ENCODE data around the gene UXS1.

UXS1 gene

DNA sequence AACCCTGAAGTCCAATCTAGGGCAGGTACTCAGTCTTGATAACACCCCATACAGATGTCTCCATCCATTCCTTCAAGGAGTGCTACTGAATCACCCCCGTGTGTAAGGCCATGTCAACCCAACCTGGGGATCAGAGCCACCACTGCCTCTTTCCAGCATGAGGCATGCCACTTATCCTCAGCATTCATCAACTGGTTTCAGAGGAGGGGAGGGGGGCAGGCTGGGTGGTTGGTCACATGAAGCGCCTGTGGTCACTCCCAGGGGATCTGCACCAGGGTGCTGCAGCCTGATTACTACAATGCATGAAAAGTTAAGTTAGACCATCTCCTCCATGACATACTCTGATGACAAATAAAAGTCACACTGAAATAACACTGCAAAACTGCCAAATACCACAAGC is 65.0 kb downstream of the UXS1 start:
- no peak for DNase-seq

GRCh38 chr2:106127776-106128268 is 66.3 kb downstream of the UXS1 start:
- DNase-seq: no peak

- DNase-seq: no peak
Observed at GRCh38 chr2:106127282-106127771, 66.8 kb downstream of the UXS1 start.

DNA sequence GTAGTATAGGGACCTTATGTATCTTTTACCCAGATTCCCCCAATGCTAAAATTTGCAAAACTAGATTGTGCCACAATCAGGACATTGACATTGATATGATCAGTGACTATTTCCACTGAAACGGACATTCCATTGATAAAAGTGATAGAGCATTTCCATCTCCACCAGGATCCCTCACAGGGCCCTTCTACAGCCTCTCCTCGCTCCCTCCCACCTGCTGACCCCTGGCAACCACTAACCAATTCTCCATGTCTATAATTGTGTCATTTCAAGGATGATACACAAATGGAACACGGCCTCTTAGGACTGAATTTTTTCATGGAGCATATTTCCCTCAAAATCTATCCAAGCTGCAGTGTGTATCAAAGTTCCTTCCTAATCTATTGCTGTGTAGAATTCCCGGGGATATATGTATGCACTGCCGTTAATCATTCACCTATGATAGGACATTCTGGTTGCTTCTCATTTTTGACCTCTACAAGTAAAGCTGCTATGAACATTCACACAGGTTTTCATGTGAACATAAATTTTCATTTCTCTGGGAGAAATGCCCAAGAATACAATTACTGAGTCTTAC is 67.3 kb downstream of the UXS1 start:
- DNase-seq: no peak

- no peak for DNase-seq
Observed at GRCh38 chr2:106126295-106126694, 67.8 kb downstream of the UXS1 start.

DNA sequence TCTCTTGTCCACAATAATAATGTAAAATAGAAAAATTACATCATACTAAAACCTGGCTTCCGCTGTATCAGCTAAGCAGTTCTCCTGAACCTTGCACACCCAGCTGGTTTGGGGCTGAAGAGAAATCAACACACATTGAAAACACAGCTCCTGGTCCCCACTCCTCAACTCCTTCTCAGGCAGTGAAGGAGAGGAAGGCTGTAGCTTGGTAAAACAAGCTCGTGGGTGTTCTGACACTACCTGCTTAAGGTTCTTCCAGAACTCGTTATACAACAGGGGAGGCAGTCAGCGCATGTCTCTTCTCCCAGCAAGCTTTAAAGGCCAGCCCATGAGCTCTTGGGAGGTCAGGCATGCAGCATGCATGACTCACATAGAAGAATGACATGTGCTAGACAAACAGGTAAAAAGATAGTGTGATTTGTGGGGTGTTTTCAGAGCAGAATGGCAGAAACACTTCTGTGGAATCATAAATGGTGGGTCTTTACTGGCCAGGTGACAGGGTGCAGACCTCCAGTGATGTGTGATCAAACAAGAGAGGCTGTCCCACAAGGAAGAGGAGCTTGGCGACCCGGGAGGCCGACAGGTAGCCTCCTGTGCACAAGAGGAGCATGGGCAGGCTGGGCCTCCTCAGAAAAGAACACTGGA is 69.1 kb downstream of the UXS1 start:
- no peak for DNase-seq

- DNase-seq: no peak
Observed at GRCh38 chr2:106124106-106124756, 69.9 kb downstream of the UXS1 start.

- DNase-seq: no peak
Observed at GRCh38 chr2:106122157-106122556, 71.9 kb downstream of the UXS1 start.

DNA sequence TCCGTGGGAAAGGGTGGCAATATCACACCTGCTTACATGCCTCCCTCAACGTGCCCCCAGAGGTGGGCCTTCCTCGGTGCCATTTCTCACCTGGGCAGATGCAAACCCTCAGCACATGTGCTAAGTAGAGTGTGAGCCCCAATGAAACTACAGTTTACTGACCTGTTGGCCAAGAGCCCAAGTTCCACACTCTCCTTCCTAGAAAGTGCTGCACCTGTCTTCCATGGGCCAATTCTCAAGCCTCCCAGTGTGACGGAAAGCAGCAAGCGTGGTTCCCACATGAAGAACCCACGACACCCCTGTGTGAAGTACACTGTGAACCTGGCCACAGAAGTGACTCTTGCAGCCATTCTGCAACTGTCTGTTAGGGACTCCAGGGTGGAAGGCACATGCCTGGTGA is 73.7 kb downstream of the UXS1 start:
- no peak for DNase-seq

GRCh38 chr2:106119074-106119473 is 75.0 kb downstream of the UXS1 start:
- DNase-seq: no peak

GRCh38 chr2:106117882-106118684 is 76.0 kb downstream of the UXS1 start:
- no peak for DNase-seq

DNA sequence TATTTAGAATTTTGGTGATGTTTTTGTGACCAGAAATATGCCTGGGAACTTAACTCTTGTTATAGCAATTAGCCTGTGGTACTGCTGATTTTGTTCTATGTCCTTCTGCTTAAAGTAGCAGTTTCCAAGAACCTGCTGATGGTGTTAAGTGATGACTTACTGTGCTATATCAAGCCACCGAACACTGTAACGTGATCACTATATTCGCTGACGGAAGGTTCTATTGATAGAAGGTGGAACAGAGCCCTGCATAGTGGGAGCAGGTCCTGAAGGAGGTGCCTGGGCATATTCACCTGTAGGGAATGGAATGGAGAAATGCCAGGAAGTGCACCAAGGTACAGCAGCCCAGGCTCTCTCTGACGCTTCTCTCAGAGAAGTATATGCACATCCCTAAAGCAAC is 76.8 kb downstream of the UXS1 start:
- DNase-seq: no peak

DNA sequence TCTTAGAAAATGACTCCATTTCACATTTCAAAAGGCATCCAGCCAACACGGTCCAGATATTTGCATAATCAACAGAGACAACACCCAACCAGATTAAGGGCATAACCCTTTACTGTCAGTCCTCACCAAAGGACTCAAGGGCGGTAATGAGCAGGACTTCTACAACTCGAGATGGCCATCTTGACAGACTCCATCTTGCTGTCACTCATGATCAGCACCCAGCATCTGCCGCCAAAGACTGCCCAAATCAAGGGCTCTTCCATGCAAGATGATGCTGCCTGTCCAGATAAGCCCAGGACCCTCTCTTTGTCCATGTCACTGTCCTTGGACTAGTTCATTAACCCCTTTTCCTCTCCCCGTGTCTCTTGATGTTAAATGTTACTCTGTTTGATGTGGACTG is 77.9 kb downstream of the UXS1 start:
- DNase-seq: no peak

DNA sequence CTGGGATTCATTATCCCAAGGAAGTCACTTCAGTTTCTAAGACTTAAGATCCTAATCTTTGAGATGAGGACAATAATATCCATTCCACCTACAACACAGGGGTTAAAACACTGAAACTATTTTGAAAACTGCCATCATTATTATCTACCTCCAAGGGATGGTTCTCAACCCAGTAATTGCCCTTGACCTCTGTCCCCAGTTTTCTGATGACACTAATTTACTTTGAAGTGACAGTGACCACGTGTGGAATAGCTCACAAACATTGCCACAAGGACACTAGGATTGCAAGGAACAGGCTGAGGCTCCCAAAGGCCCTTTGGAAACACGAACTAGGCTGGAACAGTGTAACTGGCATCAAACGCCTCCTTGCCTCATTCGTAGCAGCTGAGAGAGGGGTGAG is 78.4 kb downstream of the UXS1 start:
- no peak for DNase-seq

DNA sequence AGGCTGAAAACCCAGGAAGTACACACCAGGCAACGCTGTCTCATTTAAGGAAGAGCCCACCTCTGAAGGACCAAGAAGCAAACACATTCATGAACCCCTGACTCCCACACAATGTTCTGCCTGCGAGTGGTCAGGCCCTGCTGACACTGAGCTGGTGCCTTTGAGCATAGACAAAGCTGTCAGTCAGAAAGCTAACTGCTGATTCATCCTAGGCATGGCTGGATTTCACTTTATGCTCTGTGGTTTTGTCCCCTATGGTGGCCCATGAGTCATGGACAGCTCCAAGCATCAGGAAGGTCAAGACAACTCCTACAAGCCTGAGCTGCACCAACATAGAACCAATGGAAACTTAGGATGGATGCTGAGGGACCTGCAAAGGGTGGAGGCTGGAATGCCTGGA is 78.9 kb downstream of the UXS1 start:
- no peak for DNase-seq

- no peak for DNase-seq
Observed at GRCh38 chr2:106114166-106114565, 79.9 kb downstream of the UXS1 start.

- no peak for DNase-seq
Observed at GRCh38 chr2:106113361-106113966, 80.6 kb downstream of the UXS1 start.

DNA sequence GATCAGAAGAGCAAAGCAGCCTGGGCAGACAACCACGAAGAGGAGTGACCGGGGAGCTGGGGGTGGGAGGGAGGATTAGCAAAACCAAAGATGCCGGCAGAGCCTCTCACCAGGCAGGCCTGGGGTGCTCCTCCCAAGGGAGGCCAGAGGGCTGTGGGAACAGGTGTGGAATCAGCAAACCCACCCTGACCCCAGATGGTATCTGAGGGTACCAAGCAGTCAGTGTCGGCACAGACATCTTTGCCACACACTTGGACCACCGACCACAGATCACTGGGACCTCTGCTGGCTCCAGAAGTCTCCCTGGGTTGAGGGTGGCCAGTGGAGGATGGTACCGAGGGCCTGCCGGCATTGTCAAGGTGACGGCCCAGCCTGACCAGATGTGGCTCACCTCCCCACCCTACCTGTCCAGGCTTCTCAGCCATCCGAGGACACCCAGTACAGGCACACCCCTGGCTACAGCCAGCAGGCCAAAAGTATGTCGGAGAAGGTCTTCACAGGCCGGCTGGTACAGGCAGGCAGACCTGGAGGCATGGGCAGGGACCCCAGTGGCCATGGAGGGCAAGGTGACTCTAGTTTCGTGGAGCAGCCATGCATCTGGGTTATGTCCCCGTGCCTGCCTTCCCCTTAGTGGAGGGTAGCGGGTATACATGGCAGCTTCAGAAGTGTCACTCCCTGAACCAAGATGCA is 82.1 kb downstream of the UXS1 start:
- no peak for DNase-seq

- no peak for DNase-seq
Observed at GRCh38 chr2:106109675-106110424, 84.3 kb downstream of the UXS1 start.

GRCh38 chr2:106108791-106109190 is 85.3 kb downstream of the UXS1 start:
- no peak for DNase-seq

DNA sequence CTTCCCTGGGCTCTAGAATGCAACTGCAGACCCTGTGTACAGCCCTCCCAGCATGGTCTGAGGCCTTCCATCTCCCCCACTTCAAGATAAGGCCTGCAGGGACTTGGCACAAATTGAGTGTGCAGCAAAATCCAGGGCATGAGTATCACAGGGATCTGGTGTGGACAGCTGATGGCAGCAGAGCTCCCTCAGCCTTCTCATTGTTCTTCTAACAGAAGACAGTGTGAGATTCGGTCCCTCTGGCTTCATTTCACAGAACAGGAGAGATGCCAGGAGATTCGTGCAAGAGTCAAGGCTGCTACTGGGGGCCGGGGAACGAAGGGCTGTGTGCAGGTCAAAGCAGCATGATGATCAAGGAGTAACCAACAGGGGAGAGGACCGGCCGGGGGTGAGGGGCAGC is 85.8 kb downstream of the UXS1 start:
- no peak for DNase-seq
